RWPE2 (cell line): ENCODE results near the gene PRKD2.

Experiments used
- ATAC-seq: fragments of 200-7000 bp; cut with Tn5 transposase; 3 replicates; pipeline ENCODE4 v1.9.1; 2021; ENCODE audit warnings: low read depth
- DNase-seq: peaks from one replicate; pipeline ENCODE4 v3.0.0-alpha.2; 2020; ENCODE audit warnings: low spot score
- H3K27ac ChIP-seq: fragments of 450-650 bp; 2 replicates; pipeline ENCODE4 v1.5.1; 2017; ENCODE audit warnings: mild to moderate bottlenecking; ENCODE audit not compliant: poor library complexity, severe bottlenecking
- H3K27me3 ChIP-seq: fragments of 250-450 bp; sonication (Bioruptor Pico); 2 replicates; pipeline ENCODE4 v1.5.1; 2021; ENCODE audit warnings: mild to moderate bottlenecking, moderate library complexity; ENCODE audit not compliant: insufficient read depth, poor library complexity, severe bottlenecking
- H3K36me3 ChIP-seq: fragments of 250-450 bp; sonication (Bioruptor Pico); 2 replicates; pipeline ENCODE4 v1.5.1; 2020; ENCODE audit warnings: low read depth, mild to moderate bottlenecking, moderate library complexity
- H3K4me1 ChIP-seq: fragments of 250-450 bp; sonication (Bioruptor Pico); 2 replicates; pipeline ENCODE4 v1.5.1; 2021; ENCODE audit warnings: mild to moderate bottlenecking, moderate library complexity; ENCODE audit not compliant: insufficient read depth, poor library complexity, severe bottlenecking
- H3K4me3 ChIP-seq: fragments of 250-450 bp; sonication (Bioruptor Pico); 2 replicates; pipeline ENCODE4 v1.5.1; 2021; ENCODE audit warnings: mild to moderate bottlenecking, moderate library complexity; ENCODE audit not compliant: severe bottlenecking
- H3K9me3 ChIP-seq: fragments of 250-450 bp; sonication (Bioruptor Pico); 2 replicates; pipeline ENCODE4 v1.5.1; 2021; ENCODE audit warnings: mild to moderate bottlenecking, moderate library complexity; ENCODE audit not compliant: severe bottlenecking
- CTCF ChIP-seq: fragments of 450-650 bp; IDR thresholded peaks from one replicate; pipeline ENCODE4 v1.5.1; 2017; ENCODE audit warnings: mild to moderate bottlenecking, moderate library complexity; ENCODE audit not compliant: poor library complexity, severe bottlenecking

Gene PRKD2

GRCh38 chr19:46733690-46734292, 16.9 kb upstream of the PRKD2 start:
- H3K36me3 ChIP-seq = peaks cover 94% of the 10 kb centered on the region
- no peaks in the 10 kb centered on the region for H3K9me3 ChIP-seq
- peaks cover 9% of the 10 kb centered on the region for H3K4me1 ChIP-seq
- H3K4me3 ChIP-seq = no peak overlapping the region
- ATAC-seq (no peak), DNase-seq (no peak)
- H3K27ac ChIP-seq = no peak overlapping the region
- H3K27me3 ChIP-seq = no peaks in the 10 kb centered on the region
- TF ChIP-seq CTCF = no peak

- Histone ChIP-seq H3K36me3 (peaks cover 94% of the 10 kb centered on the region), H3K9me3 (no peaks in the 10 kb centered on the region), H3K4me1 (peaks cover 9% of the 10 kb centered on the region), H3K27me3 (no peaks in the 10 kb centered on the region), H3K4me3 (no peak overlapping the region), H3K27ac (no peak overlapping the region)
- no peak for TF ChIP-seq CTCF
- DNase-seq (no peak), ATAC-seq (0 out of 3 replicates have a peak, but pooled peaks have one; percentile 11)
Observed at GRCh38 chr19:46732966-46733689, 16.2 kb upstream of the PRKD2 start.

- no peak for TF ChIP-seq CTCF
- H3K27me3 ChIP-seq = no peaks in the 10 kb centered on the region
- H3K36me3 ChIP-seq = peaks cover 96% of the 10 kb centered on the region
Observed at GRCh38 chr19:46732172-46732938, 15.4 kb upstream of the PRKD2 start.

GRCh38 chr19:46731584-46731983, 14.7 kb upstream of the PRKD2 start:
- Histone ChIP-seq H3K27ac (peak overlapping the region; percentile 35), H3K27me3 (no peaks in the 10 kb centered on the region), H3K4me3 (no peak overlapping the region), H3K9me3 (no peaks in the 10 kb centered on the region), H3K36me3 (peaks cover 97% of the 10 kb centered on the region), H3K4me1 (peaks cover 9% of the 10 kb centered on the region)
- no peak for TF ChIP-seq CTCF
- DNase-seq (no peak), ATAC-seq (no peak)

More at GRCh38 chr19:46732172-46732938, 15.4 kb upstream of the PRKD2 start:
- ATAC-seq = no peak
- no peak for DNase-seq
- Histone ChIP-seq H3K4me3 (no peak overlapping the region), H3K27ac (peak overlapping the region; percentile 35), H3K9me3 (no peaks in the 10 kb centered on the region), H3K4me1 (peaks cover 9% of the 10 kb centered on the region)
